ENCODE results near the gene ST6GAL1. TPM values are rescaled to one million over a fixed set of nuclear protein-coding genes. Genes with fewer than 3 reads are reported as not detected.
A peak's percentile ranks its signal among the peaks of the same experiment; 100 is the strongest.

ST6GAL1 gene
- total and polyA plus RNA-seq, 2 of the 13 experiments (the other 11 are each of a cell fraction or from before 2014, with no cell fraction given), result 79.9 to 164 TPM

DNA sequence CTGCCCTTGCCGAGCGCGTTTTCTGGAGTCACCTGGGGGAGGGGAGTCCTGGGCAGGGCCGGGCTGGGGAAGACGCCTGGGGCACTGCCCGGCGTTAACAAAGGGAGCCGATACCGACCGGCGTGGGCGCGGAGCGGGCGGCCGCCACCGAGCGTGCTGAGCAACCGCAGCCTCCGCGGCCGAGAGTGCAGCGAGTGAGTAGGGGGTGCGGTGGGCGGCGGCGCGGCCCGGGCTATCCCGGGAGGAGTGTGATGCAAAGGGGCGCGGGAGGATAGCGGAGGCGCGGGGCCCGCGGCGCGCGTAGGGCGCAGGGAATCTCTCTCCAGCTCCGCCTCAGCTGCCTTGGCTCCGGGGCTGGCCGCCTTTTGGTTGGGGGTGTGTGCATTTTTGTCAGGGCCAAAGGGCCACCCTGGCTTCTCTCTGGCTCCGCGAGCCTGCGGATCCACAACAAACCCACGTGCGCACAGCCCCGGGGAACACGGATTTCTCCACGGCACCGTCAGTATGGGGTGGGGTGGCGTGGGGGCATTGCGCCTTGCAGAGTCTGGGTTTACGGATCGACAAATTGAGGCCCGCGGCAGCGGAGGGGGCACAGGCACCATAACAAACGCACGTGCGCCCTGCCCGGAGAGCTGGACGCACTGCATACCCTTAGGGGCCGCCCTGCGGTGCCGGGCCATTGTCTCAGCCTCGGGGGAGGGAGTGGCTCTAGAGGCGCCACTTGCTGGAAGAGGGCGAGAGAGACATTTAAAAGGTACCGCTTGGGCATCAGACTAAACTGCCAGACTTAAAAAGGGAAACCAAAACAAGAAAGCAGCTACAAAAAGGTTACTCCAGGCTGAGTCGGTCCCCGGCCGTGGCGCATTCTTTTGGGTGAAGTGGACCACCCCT is 560 bp downstream of the ST6GAL1 start (continued):
- TF ChIP-seq AKAP8 (CRISPR knock-in tag; IDR thresholded peaks at IDR 0.05), result no peak
- no peak for TF ChIP-seq ARID2 (CRISPR knock-in tag; IDR thresholded peaks at IDR 0.05; ENCODE audit: borderline replicate concordance)
- TF ChIP-seq ZSCAN30 (CRISPR knock-in tag; IDR thresholded peaks at IDR 0.05), result no peak; the same call in 1 of the 2 replicates
- no peak for TF ChIP-seq ZNF441 (CRISPR knock-in tag; IDR thresholded peaks at IDR 0.05; ENCODE audit: borderline replicate concordance)
- peak; percentile 77 for TF ChIP-seq ZNF563 (CRISPR knock-in tag; IDR thresholded peaks at IDR 0.05)
- 0 out of 2 replicates have a peak, but pooled peaks have one; percentile 16 for TF ChIP-seq ZNF614 (CRISPR knock-in tag; IDR thresholded peaks at IDR 0.05; ENCODE audit: borderline replicate concordance)
- peak; percentile 59; the same call in 1 of the 2 replicates for TF ChIP-seq KDM5B (CRISPR knock-in tag; IDR thresholded peaks at IDR 0.05; ENCODE audit: borderline replicate concordance)
- peak; percentile 57; the same call in 1 of the 2 replicates for TF ChIP-seq TFDP1 (CRISPR knock-in tag; IDR thresholded peaks at IDR 0.05; ENCODE audit: borderline replicate concordance)
- no peak for TF ChIP-seq NFAT5 (CRISPR knock-in tag; IDR thresholded peaks at IDR 0.05)
- TF ChIP-seq MYC (CRISPR knock-in tag; IDR thresholded peaks at IDR 0.05; ENCODE audit: borderline replicate concordance), result peak; percentile 59; the same call in 1 of the 2 replicates
- no peak for TF ChIP-seq PRPF4 (IDR thresholded peaks at IDR 0.05; ENCODE audit: low read depth, low read length, poor library complexity, severe bottlenecking)
- no peak for TF ChIP-seq FIP1L1 (IDR thresholded peaks at IDR 0.05; ENCODE audit: borderline replicate concordance, insufficient read depth, low read depth, low read length)
- no peak for TF ChIP-seq ZNF10 (CRISPR knock-in tag; IDR thresholded peaks at IDR 0.05; ENCODE audit: borderline replicate concordance, low read depth)
- TF ChIP-seq, protein P1, sequence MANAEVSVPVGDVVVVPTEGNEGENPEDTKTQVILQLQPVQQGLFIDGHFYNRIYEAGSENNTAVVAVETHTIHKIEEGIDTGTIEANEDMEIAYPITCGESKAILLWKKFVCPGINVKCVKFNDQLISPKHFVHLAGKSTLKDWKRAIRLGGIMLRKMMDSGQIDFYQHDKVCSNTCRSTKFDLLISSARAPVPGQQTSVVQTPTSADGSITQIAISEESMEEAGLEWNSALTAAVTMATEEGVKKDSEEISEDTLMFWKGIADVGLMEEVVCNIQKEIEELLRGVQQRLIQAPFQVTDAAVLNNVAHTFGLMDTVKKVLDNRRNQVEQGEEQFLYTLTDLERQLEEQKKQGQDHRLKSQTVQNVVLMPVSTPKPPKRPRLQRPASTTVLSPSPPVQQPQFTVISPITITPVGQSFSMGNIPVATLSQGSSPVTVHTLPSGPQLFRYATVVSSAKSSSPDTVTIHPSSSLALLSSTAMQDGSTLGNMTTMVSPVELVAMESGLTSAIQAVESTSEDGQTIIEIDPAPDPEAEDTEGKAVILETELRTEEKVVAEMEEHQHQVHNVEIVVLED (CRISPR knock-in tag; IDR thresholded peaks at IDR 0.05; ENCODE audit: borderline replicate concordance), result 0 out of 2 replicates have a peak, but pooled peaks have one; percentile 12
- TF ChIP-seq HDAC1 (CRISPR knock-in tag; IDR thresholded peaks at IDR 0.05), result no peak; the same call in none of the 2 replicates
- TF ChIP-seq HOXA7 (CRISPR knock-in tag; IDR thresholded peaks at IDR 0.05), result no peak
- TF ChIP-seq SETDB1 (CRISPR knock-in tag; IDR thresholded peaks at IDR 0.05; ENCODE audit: borderline replicate concordance), result no peak
- TF ChIP-seq SIN3A (IDR thresholded peaks at IDR 0.05; ENCODE audit: borderline replicate concordance, low read depth, low read length), result peak; percentile 71; the same call in 1 of the 2 replicates

Measured in HepG2 (cell line).